Measurements from ENCODE around the gene USP9X.

The USP9X gene

DNA sequence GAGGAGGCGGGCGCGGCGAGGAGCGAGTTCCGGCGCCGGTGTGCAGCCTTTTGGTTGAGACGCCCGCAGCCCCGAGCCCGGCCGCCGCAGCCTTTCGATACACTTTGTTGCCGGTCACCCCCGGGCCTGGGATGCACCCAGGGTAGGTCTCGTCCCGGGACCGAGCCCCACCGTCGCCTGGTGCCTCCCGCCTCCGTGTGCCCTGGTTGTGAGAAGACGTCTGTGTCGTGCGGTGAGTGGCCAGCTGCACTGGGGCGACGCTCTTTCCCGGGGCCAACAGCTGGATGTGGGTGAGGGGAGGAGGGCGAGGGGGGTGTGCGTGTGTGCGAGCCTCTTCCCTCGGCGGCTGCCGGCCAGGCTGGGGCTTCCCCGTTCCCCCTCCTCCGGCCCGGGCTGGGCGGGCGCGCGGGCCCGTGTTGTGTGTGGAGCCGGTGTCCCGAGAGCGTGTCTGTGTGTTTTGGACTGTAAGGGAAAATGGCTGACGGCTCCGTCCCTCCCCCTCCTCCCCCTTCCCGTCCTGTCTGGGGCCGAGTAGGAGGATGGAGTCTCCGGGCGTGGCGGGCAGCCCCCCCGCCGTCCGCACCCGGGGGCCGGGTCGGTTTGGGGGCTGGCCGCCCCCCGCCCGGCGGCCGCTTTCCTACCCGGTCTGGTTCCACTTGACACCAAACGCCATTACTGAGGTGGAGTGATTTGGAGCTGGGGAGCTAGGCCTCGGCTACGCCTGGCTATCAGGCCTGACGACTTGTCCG is 807 bp downstream of the USP9X start:
- in situ Hi-C loops (cut with MboI; ENCODE audit: low sequenced_read_pairs), result no loop called here

DNA sequence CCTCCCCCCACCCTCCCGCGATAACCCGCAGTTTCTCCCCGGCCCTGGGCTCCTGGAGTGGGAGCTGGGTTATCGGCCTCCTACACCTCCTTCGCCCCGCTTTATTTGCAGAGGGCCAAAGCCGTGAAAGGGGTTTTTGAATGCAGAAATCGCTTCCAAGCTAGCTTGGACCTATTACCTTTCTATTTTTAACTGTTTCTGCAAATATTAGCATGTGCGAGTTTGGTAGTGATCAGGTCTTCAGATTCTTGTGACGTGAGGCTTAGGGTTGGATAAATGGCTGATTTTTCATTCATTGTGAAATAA is 1.3 kb downstream of the USP9X start:
- in situ Hi-C loops (cut with MboI; ENCODE audit: low sequenced_read_pairs), result no loop called here

DNA sequence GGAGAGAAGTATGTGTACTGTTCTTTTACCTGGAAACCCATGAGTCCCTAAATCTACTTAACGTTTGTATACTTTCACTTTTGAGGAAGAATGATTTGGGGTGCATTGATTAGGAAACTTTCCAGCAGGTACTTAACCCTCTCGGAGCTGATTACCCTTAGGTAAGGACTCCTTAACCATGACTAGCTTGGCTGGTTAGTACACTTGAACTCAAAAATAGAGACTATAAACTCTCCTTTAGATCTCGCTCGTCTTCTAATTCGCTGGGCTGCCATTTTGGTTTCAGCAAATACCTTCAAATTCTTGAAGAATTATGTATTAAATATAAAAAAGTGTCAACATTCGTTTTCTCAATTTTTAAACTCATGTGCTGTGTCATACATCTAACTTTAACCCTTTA is 2.0 kb downstream of the USP9X start:
- in situ Hi-C loops (cut with MboI; ENCODE audit: low sequenced_read_pairs), result no loop called here

GRCh38 chrX:41090568-41091238 is 5.5 kb downstream of the USP9X start:
- in situ Hi-C loops (cut with MboI; ENCODE audit: low sequenced_read_pairs), result no loop called here

DNA sequence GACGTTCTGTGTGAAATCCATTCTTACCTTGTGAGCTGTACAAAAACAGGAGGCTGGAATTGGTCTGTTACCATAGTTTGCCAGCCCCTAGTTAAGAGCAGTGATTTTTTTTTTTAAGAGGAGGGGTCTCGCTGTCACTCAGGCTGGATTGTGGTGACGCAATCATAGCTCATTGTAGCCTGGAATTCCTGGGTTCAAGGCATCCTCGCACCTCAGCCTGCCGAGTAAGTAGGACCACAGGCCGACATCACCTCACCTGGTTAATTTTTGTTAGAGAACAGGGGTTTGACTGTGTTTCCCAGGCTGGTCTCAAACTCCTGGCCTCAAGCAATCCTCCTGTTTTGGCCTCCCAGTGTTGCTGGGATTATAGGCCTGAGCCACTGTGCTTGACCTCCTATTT is 7.5 kb downstream of the USP9X start:
- in situ Hi-C loops (cut with MboI; ENCODE audit: low sequenced_read_pairs), result no loop called here

GRCh38 chrX:41095174-41095573 is 9.9 kb downstream of the USP9X start:
- in situ Hi-C loops (cut with MboI; ENCODE audit: low sequenced_read_pairs), result no loop called here

- in situ Hi-C loops (cut with MboI; ENCODE audit: low sequenced_read_pairs), result no loop called here
Measured at GRCh38 chrX:41095908-41096307, 10.7 kb downstream of the USP9X start.

GRCh38 chrX:41096339-41096955 is 11.2 kb downstream of the USP9X start:
- in situ Hi-C loops (cut with MboI; ENCODE audit: low sequenced_read_pairs), result no loop called here

GRCh38 chrX:41097326-41097725 is 12.1 kb downstream of the USP9X start:
- in situ Hi-C loops (cut with MboI; ENCODE audit: low sequenced_read_pairs), result no loop called here

- in situ Hi-C loops (cut with MboI; ENCODE audit: low sequenced_read_pairs), result loop anchor here (25.0 kb wide), 1 partner anchor 238 kb away; no protein-coding TSS in a partner anchor
Measured at GRCh38 chrX:41100200-41100599, 15.0 kb downstream of the USP9X start.

DNA sequence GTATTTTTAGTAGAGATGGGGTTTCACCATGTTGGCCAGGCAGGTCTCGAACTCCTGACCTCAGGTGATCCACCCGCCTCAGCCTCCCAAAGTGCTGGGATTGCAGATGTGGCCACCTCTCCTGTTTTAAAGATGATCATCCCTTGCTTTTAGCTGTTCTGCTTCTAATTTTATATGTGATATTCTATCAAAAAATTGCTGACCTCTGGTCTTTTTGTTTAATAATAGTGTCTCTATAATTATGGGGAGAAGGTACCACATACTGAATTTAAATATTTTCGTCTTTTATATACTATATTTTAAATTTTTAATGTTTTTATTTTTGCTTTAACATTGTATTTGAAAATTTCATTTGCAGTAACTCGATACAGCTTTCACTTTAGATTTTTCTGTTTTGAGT is 15.6 kb downstream of the USP9X start:
- in situ Hi-C loops (cut with MboI; ENCODE audit: low sequenced_read_pairs), result loop anchor here (25.0 kb wide), 1 partner anchor 239 kb away; no protein-coding TSS in a partner anchor

DNA sequence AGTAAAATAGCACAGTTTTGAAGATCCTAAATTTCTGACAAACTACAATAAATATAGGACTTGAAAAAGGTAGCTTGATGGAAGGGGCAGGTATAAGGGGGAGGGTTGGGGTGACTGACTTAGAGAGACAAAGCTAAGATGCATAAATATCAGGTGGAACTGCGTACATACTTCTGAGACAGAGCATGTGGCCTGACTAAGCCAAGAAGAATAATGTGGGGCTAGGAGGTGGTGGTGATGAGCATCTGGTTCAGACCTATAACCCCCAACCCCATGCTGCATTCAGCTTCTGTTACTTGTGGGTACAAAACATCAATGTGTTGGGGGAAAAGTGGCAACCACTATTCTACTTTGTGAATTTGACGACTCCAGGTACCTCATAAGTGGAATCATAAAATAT is 19.8 kb downstream of the USP9X start:
- in situ Hi-C loops (cut with MboI; ENCODE audit: low sequenced_read_pairs), result loop anchor here (25.0 kb wide), 1 partner anchor 243 kb away; no protein-coding TSS in a partner anchor

DNA sequence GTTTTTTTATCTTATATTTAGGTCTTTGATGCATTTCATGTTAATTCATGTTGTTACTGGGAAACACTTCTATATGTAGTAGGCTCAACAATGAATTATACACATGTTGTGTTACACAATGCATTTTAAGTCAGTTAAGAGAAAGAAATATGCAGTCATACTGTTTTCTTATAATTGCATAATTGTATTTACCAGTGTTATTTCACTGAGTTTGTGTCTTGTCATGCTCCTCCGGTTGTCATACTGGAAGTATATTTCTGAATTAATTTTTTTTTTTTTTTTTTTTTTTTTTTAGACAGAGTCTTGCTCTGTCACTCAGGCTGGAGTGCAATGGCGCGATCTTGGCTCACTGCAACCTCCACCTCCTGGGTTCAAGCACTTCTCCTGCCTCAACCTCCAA is 21.0 kb downstream of the USP9X start:
- in situ Hi-C loops (cut with MboI; ENCODE audit: low sequenced_read_pairs), result loop anchor here (25.0 kb wide), 1 partner anchor 244 kb away; no protein-coding TSS in a partner anchor

DNA sequence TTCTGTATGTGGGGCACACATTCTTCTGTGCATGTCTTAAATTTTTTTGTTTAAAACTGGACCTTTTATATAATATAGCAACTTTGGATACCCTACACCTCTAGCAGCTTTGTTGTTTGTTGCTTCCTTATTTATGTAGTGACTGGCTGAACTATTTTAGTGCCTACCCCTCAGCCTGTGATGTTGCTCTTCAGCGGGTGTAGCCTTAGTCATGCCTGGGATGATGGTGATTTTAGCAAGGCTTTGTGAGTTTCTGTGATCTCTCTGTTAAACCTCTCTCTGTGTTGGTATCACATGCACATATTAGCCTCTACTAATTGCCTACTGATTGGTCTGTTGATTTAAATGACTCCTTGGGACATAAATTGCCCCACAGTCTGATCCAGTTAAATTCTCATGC is 22.8 kb downstream of the USP9X start:
- in situ Hi-C loops (cut with MboI; ENCODE audit: low sequenced_read_pairs), result loop anchor here (25.0 kb wide), 1 partner anchor 246 kb away; no protein-coding TSS in a partner anchor

GRCh38 chrX:41108463-41109205 is 23.4 kb downstream of the USP9X start:
- in situ Hi-C loops (cut with MboI; ENCODE audit: low sequenced_read_pairs), result loop anchor here (25.0 kb wide), 1 partner anchor 246 kb away; no protein-coding TSS in a partner anchor

DNA sequence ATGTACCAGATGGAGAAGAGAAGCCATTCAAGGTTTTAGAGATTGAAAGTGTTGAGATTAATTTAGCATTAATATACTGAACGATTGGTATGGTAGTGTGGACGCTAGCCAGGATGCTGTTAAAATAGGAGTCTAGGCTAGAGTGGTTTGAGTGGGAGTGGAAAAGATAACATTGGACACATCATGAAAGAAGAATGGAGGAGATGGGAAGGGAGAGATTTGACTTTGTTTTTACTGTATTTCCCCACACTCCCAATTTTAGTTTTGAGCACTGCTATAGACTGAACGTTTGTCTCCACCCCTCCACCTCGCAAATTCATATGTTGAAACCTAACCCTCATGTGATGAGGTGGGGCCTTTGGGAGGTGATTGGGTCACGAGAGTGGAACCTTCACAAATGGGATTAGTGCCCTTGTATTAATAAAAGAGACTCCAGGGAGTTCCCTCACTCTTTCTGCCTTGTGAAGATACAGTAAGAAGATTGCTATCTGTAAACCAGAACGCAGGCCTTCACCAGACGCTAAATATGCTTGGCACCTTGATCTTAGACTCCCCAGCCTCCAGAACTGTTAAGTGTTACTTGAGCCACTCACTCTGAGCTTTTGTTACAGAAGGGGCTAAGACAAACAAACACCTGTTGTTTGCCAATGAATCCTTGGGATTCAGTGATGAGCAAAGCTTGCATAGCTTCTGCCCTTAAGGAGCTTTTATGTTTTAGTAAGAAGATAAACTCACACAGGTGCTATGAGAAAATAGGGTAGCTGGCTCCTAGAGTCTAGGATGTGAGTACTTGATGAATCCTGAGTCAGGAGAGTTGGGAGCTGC is 25.8 kb downstream of the USP9X start:
- in situ Hi-C loops (cut with MboI; ENCODE audit: low sequenced_read_pairs), result loop anchor here (25.0 kb wide), 1 partner anchor 249 kb away; no protein-coding TSS in a partner anchor

- in situ Hi-C loops (cut with MboI; ENCODE audit: low sequenced_read_pairs), result loop anchor here (25.0 kb wide), 1 partner anchor 253 kb away; no protein-coding TSS in a partner anchor
Measured at GRCh38 chrX:41115104-41115425, 29.8 kb downstream of the USP9X start.

- in situ Hi-C loops (cut with MboI; ENCODE audit: low sequenced_read_pairs), result loop anchor here (25.0 kb wide), 1 partner anchor 255 kb away; no protein-coding TSS in a partner anchor
Measured at GRCh38 chrX:41116948-41117347, 31.7 kb downstream of the USP9X start.

DNA sequence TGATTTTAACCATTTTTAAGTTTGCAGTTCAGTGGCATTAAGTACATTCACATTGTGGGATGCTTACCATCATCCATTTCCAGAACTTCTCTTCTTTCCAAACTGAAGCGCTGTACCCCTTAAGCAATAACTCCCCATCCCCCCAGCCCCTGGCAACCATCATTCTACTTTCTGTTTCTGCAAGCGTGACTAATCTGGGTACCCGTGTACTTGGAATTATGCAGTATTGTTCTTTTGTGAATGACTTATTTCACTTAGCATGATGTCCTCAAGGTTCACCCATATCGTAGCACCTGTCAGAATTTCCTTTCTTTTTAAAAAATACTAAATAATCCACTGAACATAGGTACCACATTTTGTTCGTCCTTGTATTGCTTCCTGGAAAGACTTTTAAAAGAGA is 32.9 kb downstream of the USP9X start:
- in situ Hi-C loops (cut with MboI; ENCODE audit: low sequenced_read_pairs), result loop anchor here (25.0 kb wide), 1 partner anchor 256 kb away; no protein-coding TSS in a partner anchor

DNA sequence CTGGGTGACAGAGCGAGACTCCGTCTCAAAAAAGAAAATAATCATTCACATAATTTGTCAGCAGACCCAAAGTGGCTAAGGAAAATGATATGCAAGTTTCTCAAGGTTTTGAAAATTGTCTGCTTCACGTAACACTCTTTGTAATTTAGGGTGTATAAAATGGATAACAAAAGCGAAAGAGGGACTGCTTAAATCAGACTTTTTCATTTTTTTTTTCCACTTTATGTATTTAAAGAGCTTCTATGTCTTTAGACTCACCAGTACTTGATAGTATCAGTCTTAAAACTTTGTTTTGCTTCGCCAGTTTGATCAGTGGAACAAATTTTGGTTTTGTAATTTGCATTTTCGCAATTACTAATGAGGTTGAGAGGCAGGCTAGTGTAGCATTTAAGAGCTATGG is 34.6 kb downstream of the USP9X start:
- in situ Hi-C loops (cut with MboI; ENCODE audit: low sequenced_read_pairs), result loop anchor here (25.0 kb wide), 1 partner anchor 258 kb away; no protein-coding TSS in a partner anchor

Data from HL-60/S4 treated with phorbol 12-myristate 13-acetate at 8.2 ng/mL for 4 days and 3 days (cell line).